Cardiac muscle cell (in vitro differentiated cells and primary cell): Measurements from ENCODE around the gene VAPB. TPM values are rescaled to one million over a fixed set of nuclear protein-coding genes. Genes with fewer than 3 reads are reported as not detected.

ENCODE experiments used
- DNase-seq, 2 donors: peaks; one replicate each; pipeline versions ENCODE4 v3.0.0 to v3.0.0-alpha.2; 2010 to 2017; ENCODE audit warnings: low read depth in 1 of 2, low spot score in 1 of 2
- H3K27ac ChIP-seq: fragments of 200-600 bp; sonication (generic); 2 replicates; pipeline ENCODE4 v1.5.1; 2016
- H3K27me3 ChIP-seq: fragments of 200-600 bp; sonication (generic); 2 replicates; pipeline ENCODE4 v1.6.0; 2016; ENCODE audit warnings: control low read depth
- H3K36me3 ChIP-seq: fragments of 200-600 bp; sonication (generic); 2 replicates; pipeline ENCODE4 v1.5.1; 2016; ENCODE audit warnings: control low read depth
- H3K4me1 ChIP-seq: fragments of 200-600 bp; sonication (generic); 2 replicates; pipeline ENCODE4 v1.8.1; 2017; ENCODE audit warnings: low read depth, mild to moderate bottlenecking, mixed run types
- H3K4me3 ChIP-seq: fragments of 200-600 bp; sonication (generic); 2 replicates; pipeline ENCODE4 v1.5.1; 2016; ENCODE audit warnings: mild to moderate bottlenecking
- H3K9me3 ChIP-seq: fragments of 200-600 bp; sonication (generic); 2 replicates; pipeline ENCODE4 v1.5.1; 2017; ENCODE audit warnings: low read depth, mild to moderate bottlenecking, control low read depth
- polyA plus RNA-seq: library from polyadenylated mRNA; unstranded; fragments of >200 nt; fragmentation: Nextera tagmentation; extraction: Ambion mirVana; gene quantifications from 2 replicates; pipeline ENCODE4 v1.2.1, GENCODE V29; 2016
- total RNA-seq: library from RNA; depleted of rRNA; stranded (reverse); fragments of >200 nt; gene quantifications from 2 replicates; pipeline ENCODE4 v1.2.3, GENCODE V29; 2016
- TF ChIP-seq, protein P1 (sequence below): IDR thresholded peaks from 2 replicates; pipeline ENCODE4 v1.5.1; 2012; ENCODE audit warnings: low read depth, mild to moderate bottlenecking, low read length

The VAPB gene
- total and polyA plus RNA-seq, 2 experiments from 2014 or later = 9.7 to 55.1 TPM

DNA sequence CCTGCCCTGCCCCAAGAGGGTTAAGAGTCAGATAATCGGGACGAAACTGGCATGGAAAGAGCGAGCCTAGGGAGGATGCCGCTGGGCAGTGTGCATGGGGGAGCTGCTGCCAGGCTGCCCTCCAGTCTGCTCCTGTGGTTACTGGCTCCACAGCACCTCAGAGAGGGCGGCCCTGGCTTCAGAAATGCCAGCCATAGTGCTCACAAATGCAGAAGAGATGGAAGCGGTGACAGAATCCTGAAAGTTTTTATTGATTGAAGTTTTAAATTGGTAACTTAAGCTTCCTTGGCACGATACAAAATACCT is 57.9 kb downstream of the VAPB start:
- H3K27me3 ChIP-seq = no peaks in the 10 kb centered on the region
- H3K9me3 ChIP-seq = no peaks in the 10 kb centered on the region
- peaks cover 8% of the 10 kb centered on the region for H3K36me3 ChIP-seq
- peaks cover 22% of the 10 kb centered on the region for H3K4me1 ChIP-seq
- no peak overlapping the region for H3K27ac ChIP-seq
- H3K4me3 ChIP-seq = no peak overlapping the region
- TF ChIP-seq, protein P1, sequence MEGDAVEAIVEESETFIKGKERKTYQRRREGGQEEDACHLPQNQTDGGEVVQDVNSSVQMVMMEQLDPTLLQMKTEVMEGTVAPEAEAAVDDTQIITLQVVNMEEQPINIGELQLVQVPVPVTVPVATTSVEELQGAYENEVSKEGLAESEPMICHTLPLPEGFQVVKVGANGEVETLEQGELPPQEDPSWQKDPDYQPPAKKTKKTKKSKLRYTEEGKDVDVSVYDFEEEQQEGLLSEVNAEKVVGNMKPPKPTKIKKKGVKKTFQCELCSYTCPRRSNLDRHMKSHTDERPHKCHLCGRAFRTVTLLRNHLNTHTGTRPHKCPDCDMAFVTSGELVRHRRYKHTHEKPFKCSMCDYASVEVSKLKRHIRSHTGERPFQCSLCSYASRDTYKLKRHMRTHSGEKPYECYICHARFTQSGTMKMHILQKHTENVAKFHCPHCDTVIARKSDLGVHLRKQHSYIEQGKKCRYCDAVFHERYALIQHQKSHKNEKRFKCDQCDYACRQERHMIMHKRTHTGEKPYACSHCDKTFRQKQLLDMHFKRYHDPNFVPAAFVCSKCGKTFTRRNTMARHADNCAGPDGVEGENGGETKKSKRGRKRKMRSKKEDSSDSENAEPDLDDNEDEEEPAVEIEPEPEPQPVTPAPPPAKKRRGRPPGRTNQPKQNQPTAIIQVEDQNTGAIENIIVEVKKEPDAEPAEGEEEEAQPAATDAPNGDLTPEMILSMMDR = no peak
- DNase-seq = no peak

DNA sequence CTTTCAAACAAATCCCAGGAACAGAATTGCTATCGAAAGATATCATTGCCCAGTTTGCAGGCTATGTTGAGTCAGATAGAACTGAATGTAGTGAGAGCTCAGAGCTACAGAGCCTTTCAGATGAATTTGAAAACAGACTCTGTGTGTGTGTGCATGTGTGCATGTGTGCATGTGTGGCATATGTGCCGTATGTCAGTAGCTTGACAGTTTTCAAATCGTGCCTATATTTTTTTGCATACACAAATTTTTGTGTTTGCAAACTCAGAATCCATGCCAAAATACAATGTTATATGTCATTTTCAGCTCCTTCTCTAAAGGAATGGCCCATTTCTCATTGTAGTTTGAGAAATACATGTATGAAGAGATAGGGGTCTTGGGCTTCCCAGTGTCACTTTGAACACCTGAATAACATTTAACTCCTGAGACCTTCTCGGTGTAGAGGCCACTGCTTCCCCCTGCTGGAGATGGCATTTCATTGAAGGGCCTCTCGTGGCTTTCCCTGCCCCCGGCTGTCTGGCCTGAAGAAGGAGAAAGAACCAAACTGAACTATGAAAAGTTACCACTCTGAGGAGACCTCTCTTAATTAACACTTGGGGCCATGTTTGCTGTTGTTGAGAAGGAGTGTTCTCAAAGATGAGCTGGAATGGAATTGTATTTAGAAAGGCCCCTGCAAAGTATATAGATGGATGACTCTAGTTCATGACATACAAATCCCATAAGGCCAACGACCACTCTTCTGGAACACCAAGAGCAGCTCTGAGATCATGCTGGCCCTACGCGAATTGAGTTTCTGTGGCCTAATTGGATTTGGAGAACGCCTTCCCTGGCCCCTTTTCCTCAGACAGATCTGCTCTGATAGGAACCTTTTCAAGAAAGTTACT is 58.7 kb downstream of the VAPB start:
- H3K4me3 ChIP-seq = no peak overlapping the region
- H3K27ac ChIP-seq = peak overlapping the region; percentile 75
- H3K9me3 ChIP-seq = no peaks in the 10 kb centered on the region
- TF ChIP-seq, protein P1 = peak; percentile 78
- H3K4me1 ChIP-seq = peaks cover 25% of the 10 kb centered on the region
- H3K27me3 ChIP-seq = no peaks in the 10 kb centered on the region
- DNase-seq = peak; percentile 64 to 70
- peaks cover 8% of the 10 kb centered on the region for H3K36me3 ChIP-seq

DNA sequence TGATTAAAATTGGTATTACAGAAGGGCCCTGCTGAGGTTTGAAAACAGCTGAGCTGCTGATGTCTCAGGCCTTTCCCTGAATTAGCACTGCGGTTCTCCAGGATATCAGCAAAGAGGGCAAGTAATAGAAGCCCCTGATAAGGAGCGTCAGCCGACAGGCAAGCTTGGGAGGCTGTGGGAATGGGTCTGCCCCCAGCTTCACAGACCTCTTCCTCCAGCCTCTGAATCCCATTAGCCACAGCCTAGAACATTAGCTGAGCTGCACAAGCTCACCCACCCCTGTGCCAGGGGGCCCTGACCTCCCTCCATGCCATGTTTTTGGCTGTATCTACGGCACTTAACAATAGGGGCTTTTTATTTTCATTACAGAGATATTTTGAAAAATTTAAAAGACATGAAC is 59.9 kb downstream of the VAPB start:
- peaks cover 32% of the 10 kb centered on the region for H3K4me1 ChIP-seq
- H3K9me3 ChIP-seq = no peaks in the 10 kb centered on the region
- TF ChIP-seq, protein P1 = no peak
- peaks cover 7% of the 10 kb centered on the region for H3K36me3 ChIP-seq
- H3K4me3 ChIP-seq = no peak overlapping the region
- no peaks in the 10 kb centered on the region for H3K27me3 ChIP-seq
- peak overlapping the region; percentile 75 for H3K27ac ChIP-seq
- DNase-seq = peak in 1 of 2 donors; percentile 70

DNA sequence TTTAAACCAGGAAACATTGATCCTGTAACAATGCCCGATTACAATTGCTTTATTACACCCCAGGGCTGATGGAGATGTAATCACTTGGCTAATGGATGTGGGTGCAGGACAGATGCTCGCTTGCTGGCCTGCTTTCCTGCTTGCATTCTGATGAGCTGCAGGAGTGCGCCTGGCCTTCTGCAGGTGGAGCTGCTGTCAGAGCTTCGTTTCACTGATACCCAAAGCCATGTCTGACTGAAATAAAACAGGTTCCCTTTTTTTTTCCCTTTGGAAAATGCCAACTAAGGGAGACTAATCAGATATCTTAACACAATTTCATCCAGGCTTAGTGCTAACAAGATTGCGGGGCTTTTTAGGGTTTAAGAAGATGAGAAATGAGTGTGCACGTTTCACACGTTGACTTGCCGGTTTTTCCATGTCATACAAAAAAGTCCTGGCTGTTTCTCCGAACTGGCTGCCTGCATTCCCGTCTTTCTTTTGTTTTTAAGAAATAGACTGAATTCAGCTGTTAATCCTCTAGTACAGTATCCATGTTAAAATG is 60.7 kb downstream of the VAPB start:
- Histone ChIP-seq H3K9me3 (no peaks in the 10 kb centered on the region), H3K27me3 (no peaks in the 10 kb centered on the region), H3K27ac (peak overlapping the region; percentile 75), H3K36me3 (peaks cover 3% of the 10 kb centered on the region), H3K4me1 (peaks cover 32% of the 10 kb centered on the region), H3K4me3 (no peak overlapping the region)
- peak in 1 of 2 donors; percentile 38 for DNase-seq
- TF ChIP-seq, protein P1 = no peak

DNA sequence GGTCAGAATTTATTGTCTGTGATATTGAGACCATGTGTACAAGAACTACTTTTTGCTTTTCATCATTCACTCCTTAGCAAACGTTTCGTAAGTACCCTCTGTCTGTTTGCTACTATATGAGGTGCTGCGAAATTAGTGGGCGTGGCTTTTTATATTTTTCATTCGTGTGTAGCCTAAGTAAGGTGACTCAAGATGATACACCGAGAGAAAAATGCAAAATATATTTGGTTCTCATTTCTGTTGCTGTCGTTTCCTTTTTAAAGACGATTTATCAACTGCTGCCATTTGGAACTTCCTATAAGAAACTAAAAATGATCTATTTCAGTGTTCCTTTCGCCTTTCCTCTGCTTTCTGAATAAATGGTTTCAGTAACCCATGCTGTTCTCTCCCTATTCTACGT is 61.2 kb downstream of the VAPB start:
- Histone ChIP-seq H3K36me3 (peaks cover under 1% of the 10 kb centered on the region), H3K4me1 (peaks cover 32% of the 10 kb centered on the region), H3K4me3 (no peak overlapping the region), H3K27ac (peak overlapping the region; percentile 75), H3K27me3 (no peaks in the 10 kb centered on the region), H3K9me3 (no peaks in the 10 kb centered on the region)
- TF ChIP-seq, protein P1 = no peak
- no peak for DNase-seq
